IPS-18a (cell line): ENCODE measurements around the gene LMTK2.
"Not testable (repeated sequence)": the region's sequence is repeated elsewhere in the genome, so short reads cannot be mapped to it uniquely, and the experiment has no call there.

Source experiments
- H3K27ac ChIP-seq: one replicate; pipeline ENCODE4 v1.5.1; 2013; ENCODE audit warnings: low read length
- H3K27me3 ChIP-seq: one replicate; pipeline ENCODE4 v1.6.1; 2013; ENCODE audit warnings: mild to moderate bottlenecking, low read length; ENCODE audit not compliant: control insufficient read depth, insufficient read depth
- H3K36me3 ChIP-seq: one replicate; pipeline ENCODE4 v1.6.1; 2013; ENCODE audit warnings: low read depth, low read length; ENCODE audit not compliant: control insufficient read depth
- H3K4me1 ChIP-seq: one replicate; pipeline ENCODE4 v1.6.1; 2013; ENCODE audit warnings: low read depth, low read length; ENCODE audit not compliant: control insufficient read depth
- H3K4me3 ChIP-seq: one replicate; pipeline ENCODE4 v1.5.1; 2013; ENCODE audit warnings: low read length
- H3K9ac ChIP-seq: one replicate; pipeline ENCODE4 v1.6.1; 2013; ENCODE audit warnings: mild to moderate bottlenecking, low read length, moderate library complexity
- H3K9me3 ChIP-seq: one replicate; pipeline ENCODE4 v1.6.1; 2013; ENCODE audit warnings: low read depth, low read length; ENCODE audit not compliant: control insufficient read depth

Gene LMTK2

DNA sequence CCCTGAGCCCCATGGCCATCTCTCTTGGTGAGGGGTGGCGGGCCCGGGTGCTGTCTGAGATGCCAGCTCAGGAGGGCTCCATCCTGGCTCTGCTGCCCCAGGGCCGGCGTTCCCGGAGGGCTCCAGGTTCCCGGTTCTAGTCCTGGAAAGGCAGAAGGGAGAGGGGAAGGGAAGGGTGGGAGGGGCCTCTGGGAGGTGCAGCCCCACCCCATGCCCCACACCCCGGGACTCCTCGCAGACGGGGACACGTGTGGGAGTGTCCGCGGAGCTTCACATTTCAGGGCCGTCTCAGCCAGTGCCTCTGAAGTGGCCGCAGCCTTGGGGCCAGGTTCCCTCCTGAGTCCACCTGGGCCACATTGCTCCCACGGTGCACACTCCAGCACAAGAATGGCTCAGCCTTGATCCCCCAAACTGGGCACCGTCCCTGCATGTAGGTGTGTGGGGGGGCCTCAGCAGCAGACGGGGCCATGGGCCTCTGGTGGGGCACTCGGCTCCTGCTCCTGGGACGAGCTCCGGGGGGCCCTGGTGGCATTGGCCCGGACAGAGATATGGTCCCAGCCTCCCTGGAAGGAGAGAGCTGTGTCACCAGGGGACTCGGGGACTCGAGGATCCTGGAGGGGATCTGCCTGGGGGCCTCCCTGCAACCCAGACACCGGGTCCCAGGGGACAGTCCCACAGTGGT lies 110.4 kb downstream of the LMTK2 start:
- Histone ChIP-seq H3K4me1 (no peaks in the 10 kb centered on the region), H3K27me3 (no peaks in the 10 kb centered on the region), H3K4me3 (no peak overlapping the region), H3K9me3 (no peaks in the 10 kb centered on the region), H3K36me3 (no peaks in the 10 kb centered on the region), H3K27ac (no peak overlapping the region), H3K9ac (no peak overlapping the region)

DNA sequence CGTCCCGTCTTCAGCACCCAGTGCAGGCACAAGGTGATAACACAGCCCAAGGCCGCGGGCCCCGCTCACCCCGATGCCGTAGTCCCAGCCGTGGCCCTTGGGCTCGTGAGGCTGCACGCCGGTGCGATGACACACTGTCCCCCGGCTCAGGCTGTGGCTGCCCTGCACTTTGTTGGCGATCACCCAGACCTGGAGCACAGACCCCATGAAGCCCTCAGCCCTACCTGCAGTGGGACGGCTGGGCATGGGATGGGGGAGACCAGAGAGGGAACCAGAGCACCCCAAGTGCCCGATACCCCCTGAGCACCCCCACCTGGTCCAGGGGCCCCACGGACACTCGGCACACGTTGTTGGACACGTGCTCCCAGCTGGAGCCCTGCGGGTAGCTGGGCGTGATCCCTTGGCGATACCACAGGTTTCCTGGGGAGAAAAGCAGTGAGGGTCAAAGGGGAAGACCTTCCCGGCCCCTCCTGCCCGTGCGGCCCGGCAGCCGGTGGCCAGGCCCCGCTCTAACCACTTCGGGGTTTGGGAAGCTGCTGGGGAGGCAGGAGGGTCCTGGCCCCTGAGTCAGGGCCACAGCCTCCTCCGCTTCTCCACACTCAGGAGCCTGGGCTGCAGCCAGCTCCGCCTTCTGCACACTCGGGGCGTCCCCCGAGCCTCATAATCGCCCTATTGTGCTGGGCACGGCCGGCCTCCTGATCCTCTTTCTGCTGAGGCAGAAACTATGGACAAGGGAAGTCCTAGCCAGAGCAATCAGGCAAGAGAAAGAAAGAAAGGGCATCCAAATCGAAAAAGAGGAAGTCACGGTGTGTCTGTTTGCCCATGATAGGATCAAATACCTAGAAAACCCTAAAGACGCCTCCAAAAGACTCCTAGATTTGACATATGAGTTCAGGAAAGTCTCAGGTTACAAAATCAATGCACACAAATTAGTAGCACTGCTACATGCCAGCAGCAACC lies 111.2 kb downstream of the LMTK2 start:
- H3K27me3 ChIP-seq = no peaks in the 10 kb centered on the region
- no peak overlapping the region for H3K9ac ChIP-seq
- no peaks in the 10 kb centered on the region for H3K36me3 ChIP-seq
- no peaks in the 10 kb centered on the region for H3K9me3 ChIP-seq
- no peak overlapping the region for H3K4me3 ChIP-seq
- H3K27ac ChIP-seq = no peak overlapping the region
- H3K4me1 ChIP-seq = no peaks in the 10 kb centered on the region

DNA sequence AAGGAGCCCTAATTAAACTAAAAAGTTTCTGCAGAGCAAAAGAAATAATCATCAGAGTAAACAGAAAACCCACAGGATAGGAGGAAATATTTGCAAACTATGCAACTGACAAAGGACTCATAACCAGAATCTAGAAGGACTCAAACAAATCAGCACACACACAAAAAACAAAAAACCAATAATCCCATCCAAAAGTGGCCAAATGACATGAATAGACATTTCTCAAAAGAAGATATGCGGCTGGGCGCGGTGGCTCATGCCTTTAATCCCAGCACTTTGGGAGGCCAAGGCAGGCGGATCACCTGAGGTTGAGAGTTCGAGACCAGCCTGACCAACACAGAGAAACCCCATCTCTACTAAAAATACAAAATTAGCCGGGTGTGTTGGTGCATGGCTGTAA lies 112.7 kb downstream of the LMTK2 start:
- H3K27ac ChIP-seq, H3K36me3 ChIP-seq, H3K4me3 ChIP-seq, H3K4me1 ChIP-seq, H3K27me3 ChIP-seq, H3K9ac ChIP-seq, H3K9me3 ChIP-seq: not testable (repeated sequence)

DNA sequence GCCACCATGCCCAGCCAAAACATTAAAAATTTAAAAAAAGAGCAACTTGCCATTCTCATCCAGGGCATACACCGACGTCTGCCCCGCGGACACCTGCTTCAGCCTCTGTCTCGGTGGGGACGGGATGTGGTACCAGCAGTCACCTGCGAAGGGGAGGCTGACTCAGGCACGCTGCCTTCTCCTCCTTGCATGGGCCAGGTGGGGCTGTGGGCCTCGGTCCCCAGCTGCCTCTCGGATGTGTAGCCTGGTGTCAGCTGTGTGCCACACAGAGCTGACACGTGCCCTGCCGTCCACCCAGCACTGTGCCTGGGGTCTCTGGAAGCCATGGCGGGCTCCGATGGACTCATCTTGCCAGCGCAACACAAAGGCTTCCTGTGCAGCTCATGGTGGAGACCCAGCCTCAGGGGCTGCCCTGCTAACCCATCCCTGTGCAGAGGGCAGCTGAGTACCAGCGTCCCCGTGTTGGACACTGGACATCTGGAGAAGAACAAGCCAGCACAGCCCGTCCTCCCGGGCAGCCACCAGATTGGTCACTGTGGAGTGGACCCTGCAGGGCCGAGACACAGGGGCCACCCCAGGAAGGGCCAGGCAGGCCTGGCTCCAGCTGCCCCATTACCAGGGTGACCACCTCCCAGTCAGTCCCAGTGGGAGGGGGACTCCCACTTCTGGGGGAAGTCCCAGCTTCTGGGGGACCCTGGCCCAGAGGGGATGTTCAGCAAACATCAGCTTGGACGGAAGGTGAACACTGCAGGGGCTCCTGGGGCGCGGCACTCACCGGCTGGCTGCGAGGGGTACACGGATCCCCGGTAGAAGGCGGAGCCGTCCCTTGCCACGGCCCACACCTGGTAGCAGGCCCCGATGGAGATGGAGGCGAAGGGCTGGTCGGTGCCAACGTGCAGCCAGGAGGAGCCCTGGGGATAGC lies 115.2 kb downstream of the LMTK2 start:
- no peaks in the 10 kb centered on the region for H3K9me3 ChIP-seq
- no peaks in the 10 kb centered on the region for H3K4me1 ChIP-seq
- H3K27me3 ChIP-seq = no peaks in the 10 kb centered on the region
- H3K9ac ChIP-seq = no peak overlapping the region
- H3K4me3 ChIP-seq = no peak overlapping the region
- no peaks in the 10 kb centered on the region for H3K36me3 ChIP-seq
- no peak overlapping the region for H3K27ac ChIP-seq

DNA sequence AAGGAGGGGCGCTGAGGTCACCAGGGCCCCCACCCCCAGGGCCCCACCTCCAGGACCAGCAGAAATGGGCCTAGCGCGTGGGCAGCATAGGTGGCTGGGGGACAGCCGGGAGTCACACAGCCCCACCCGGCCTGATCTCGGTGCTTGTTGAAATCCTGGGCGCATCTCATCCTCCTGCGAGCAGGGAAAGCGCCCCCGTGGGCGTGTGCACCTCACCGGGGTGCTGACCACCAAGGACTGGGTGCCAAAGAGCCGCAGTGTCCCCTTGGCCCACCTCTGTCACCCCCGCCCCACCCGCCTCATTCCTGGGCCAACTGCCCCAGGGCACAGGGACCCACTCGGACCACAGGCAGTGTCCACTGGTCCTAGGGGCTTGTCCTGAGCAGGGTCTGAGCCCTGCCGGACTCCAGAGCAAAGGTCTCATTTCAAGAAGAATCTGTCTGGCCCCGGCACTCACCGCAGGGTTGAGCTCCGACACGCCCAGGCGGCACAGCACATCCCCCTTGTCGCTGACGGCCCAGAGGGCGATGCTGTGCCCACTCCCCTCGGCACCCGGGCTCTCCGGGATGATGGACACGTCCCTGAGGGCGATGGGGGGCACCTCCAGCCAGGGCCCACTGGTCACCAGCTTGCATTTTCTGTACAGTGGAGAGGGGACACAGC lies 116.0 kb downstream of the LMTK2 start:
- Histone ChIP-seq H3K9ac (no peak overlapping the region), H3K27ac (no peak overlapping the region), H3K9me3 (no peaks in the 10 kb centered on the region), H3K4me3 (no peak overlapping the region), H3K36me3 (no peaks in the 10 kb centered on the region), H3K27me3 (no peaks in the 10 kb centered on the region), H3K4me1 (no peaks in the 10 kb centered on the region)

DNA sequence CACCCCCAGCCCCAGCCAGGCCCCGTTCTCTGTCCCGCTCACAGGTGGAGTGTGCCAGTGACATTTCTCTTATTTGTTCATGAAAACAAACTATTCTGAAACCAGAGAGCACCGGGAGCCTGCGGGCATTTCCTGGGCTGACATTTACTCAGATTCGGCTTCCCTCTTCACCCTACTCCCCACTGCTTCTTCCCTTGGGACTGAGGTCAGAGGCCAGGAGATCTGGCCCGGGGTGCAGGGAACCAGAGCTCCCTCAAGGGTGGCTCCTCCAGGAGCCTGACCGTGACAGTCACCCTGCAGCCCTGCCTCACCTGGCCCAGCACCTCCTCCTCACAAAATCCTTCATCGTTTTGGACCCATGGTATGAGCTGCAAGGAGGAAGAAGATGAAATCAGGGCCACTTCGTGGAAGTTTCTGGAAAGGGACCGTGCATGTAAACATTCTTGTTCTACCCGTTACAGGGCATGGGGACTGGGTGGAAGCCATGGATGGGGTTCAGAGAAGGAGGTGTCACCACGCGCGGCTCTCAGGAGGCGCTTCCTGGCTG lies 116.8 kb downstream of the LMTK2 start:
- H3K9ac ChIP-seq = no peak overlapping the region
- no peaks in the 10 kb centered on the region for H3K4me1 ChIP-seq
- H3K27ac ChIP-seq = no peak overlapping the region
- no peaks in the 10 kb centered on the region for H3K9me3 ChIP-seq
- no peak overlapping the region for H3K4me3 ChIP-seq
- no peaks in the 10 kb centered on the region for H3K27me3 ChIP-seq
- no peaks in the 10 kb centered on the region for H3K36me3 ChIP-seq

DNA sequence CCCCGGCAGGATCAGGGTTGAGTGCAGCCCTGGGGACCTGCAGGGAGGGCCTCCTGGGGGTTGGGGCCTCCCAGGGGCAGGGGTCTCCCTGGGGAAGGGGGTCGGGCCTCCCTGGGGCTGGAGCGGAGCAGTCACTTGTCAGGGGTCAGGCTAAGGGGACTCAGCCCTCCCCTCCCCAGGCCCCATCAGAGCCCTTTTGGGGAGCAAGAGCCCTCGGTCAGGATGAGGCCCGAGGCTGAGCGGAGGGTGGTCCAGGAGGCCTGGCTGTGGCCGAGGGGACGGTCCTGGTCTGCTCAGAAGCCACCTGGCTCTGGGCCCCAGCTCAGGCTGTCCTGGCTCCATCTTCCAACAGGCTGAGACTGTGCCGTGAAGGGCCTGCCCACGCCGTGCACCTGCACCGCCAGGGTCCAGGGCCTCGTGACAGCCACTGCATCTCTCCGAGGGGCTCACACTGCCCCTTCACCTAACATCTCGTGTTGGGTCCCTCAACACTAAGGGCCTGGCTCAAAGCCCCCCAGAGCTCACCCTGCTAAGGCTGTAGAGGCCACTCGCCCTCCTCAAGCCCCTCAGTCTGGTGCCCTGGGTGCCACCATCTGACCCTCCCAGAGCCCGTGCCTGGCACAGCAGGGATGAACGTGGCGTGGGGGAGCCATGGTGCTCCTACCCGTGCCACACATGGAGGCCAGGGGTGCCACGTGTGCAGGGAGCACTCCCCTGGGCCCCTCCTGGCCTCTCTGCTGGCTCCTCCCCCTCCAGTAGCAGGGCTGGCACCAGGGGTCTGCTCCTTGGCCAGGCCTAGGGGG lies 117.4 kb downstream of the LMTK2 start:
- Histone ChIP-seq H3K27me3 (no peaks in the 10 kb centered on the region), H3K4me1 (no peaks in the 10 kb centered on the region), H3K27ac (no peak overlapping the region), H3K4me3 (no peak overlapping the region), H3K9me3 (no peaks in the 10 kb centered on the region), H3K36me3 (no peaks in the 10 kb centered on the region), H3K9ac (no peak overlapping the region)

DNA sequence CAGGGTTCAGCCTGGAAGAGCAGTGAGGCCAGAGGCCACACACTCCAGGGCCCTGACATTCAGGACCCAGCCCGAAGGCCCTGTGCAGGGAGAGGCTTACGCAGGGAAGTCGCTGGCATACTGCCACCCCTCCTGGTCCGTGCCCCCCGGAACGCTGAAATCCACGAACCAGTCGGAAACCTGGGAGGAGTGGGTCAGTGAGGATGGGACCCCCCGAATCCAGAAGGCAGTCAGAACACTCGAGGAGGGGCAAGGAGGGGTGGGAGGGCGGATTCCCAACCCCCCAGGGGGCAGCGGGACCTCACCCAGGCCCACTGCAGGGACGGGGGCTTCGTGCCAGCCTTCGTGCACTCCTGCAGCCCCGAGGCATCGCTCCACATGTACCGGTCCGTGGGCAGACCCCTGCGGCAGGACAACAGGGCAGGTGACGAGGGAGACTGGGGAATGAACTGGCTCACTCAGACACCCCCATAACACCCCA lies 118.1 kb downstream of the LMTK2 start:
- Histone ChIP-seq H3K27ac (no peak overlapping the region), H3K9ac (no peak overlapping the region), H3K9me3 (no peaks in the 10 kb centered on the region), H3K36me3 (no peaks in the 10 kb centered on the region), H3K4me3 (no peak overlapping the region), H3K27me3 (no peaks in the 10 kb centered on the region), H3K4me1 (no peaks in the 10 kb centered on the region)

DNA sequence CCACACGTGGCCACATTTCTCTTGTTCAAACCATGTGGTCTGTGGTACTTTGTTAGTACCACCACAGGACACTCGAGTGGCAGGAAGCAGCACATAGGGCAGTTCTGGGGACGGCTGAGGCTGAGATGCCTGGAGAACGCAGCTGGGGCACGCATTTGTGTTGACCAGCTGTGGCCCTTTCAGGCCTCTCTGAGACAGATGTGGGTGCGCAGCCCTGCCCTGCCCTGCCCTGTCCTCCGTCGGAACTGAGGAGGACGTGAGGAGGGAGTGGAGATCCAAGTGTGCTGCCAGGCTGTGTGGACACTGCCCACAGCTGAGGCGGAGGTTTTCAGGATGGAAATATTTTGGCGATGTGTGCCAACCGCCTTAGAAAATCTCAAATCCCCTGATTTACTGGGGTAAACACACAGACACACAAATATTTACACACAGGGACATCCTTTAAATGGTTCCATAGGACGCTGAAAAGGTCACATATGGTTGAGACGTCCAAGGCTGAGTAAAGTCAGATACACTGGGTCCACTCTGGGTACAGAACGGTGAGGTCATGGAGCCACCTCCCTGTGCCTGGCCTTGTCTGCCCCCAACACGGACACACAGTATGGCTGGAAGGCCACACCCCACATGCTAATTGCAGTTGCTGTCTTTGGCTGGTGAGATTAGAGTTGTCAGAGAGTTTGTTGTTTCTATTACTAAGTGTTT lies 119.4 kb downstream of the LMTK2 start:
- H3K9me3 ChIP-seq = no peaks in the 10 kb centered on the region
- H3K27ac ChIP-seq = no peak overlapping the region
- no peak overlapping the region for H3K4me3 ChIP-seq
- H3K36me3 ChIP-seq = no peaks in the 10 kb centered on the region
- no peaks in the 10 kb centered on the region for H3K4me1 ChIP-seq
- no peak overlapping the region for H3K9ac ChIP-seq
- H3K27me3 ChIP-seq = no peaks in the 10 kb centered on the region

DNA sequence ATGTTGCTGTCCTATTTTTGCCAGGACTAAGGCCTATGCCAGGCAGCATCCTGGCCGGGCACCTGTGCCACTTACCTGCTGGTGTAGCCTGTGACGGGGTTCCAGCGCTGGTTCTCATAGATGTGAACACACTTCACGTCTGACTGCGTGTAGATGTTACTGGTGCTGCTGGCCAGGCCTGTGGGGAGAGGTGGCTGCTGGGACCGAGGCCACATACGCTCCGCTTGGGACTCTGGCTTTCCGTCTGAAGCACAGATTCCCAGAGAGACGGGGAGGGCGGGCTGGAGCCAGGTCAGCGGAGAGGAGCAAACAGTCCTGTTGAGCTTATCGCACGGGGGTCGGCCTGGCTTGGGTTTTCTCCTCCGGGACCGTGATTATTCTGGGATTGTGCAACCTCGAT lies 121.3 kb downstream of the LMTK2 start:
- Histone ChIP-seq H3K27me3 (no peaks in the 10 kb centered on the region), H3K4me3 (no peak overlapping the region), H3K9ac (no peak overlapping the region), H3K27ac (no peak overlapping the region), H3K36me3 (no peaks in the 10 kb centered on the region), H3K4me1 (no peaks in the 10 kb centered on the region), H3K9me3 (no peaks in the 10 kb centered on the region)
